Peyer's patch (tissue), 4 donors: ENCODE results near the gene TMCC1. TPM values are rescaled to one million over a fixed set of nuclear protein-coding genes. Genes with fewer than 3 reads are reported as not detected.

ENCODE experiments used
- DNase-seq, 3 donors: peaks; one replicate each; pipeline ENCODE4 v3.0.0-alpha.2; 2017 to 2019
- H3K27ac ChIP-seq, 4 donors: fragments of 200-600 bp; sonication (generic); one replicate each; pipeline ENCODE4 v1.5.1; 2016 to 2019
- H3K27me3 ChIP-seq, 2 donors: fragments of 200-600 bp; sonication (generic); one replicate each; pipeline ENCODE4 v1.5.1; 2019
- H3K36me3 ChIP-seq, 3 donors: fragments of 200-600 bp; sonication (generic); one replicate each; pipeline ENCODE4 v1.5.1; 2016 to 2019
- H3K4me1 ChIP-seq, 4 donors: fragments of 200-600 bp; sonication (generic); one replicate each; pipeline ENCODE4 v1.5.1; 2016 to 2019
- H3K4me3 ChIP-seq, 4 donors: fragments of 200-600 bp; sonication (generic); 1 replicate in 3 of 4; 2 replicates in 1 of 4; pipeline ENCODE4 v1.5.1; 2016 to 2019; ENCODE audit warnings: mild to moderate bottlenecking in 1 of 4
- H3K9me3 ChIP-seq, 4 donors: fragments of 200-600 bp; sonication (generic); one replicate each; pipeline ENCODE4 v1.5.1; 2016 to 2019; ENCODE audit warnings: mild to moderate bottlenecking in 1 of 4
- CTCF ChIP-seq, 6 experiments: fragments of 450-650 bp in 4 of 6; fragments of 200-600 bp in 2 of 6; sonication (generic) in 1 of 6; IDR thresholded peaks; one replicate each; pipeline ENCODE4 v1.5.1; 2017 to 2019; ENCODE audit warnings: antibody characterized with exemption in 6 of 6, mild to moderate bottlenecking in 3 of 6, moderate library complexity in 1 of 6
- POLR2A ChIP-seq, 2 donors: fragments of 450-650 bp; IDR thresholded peaks; one replicate each; pipeline ENCODE4 v1.5.1; 2017; ENCODE audit warnings: antibody characterized with exemption in 2 of 2, mild to moderate bottlenecking in 2 of 2, moderate library complexity in 2 of 2
- total RNA-seq, 4 donors: library from RNA; depleted of rRNA; stranded (reverse); fragments of >200 nt; gene quantifications; one replicate each; pipeline ENCODE4 v1.1.0, GENCODE V29; 2016

Gene TMCC1
- total RNA-seq, 4 donors from 2014 or later = 12.9 to 33.1 (median 23.7) TPM

DNA sequence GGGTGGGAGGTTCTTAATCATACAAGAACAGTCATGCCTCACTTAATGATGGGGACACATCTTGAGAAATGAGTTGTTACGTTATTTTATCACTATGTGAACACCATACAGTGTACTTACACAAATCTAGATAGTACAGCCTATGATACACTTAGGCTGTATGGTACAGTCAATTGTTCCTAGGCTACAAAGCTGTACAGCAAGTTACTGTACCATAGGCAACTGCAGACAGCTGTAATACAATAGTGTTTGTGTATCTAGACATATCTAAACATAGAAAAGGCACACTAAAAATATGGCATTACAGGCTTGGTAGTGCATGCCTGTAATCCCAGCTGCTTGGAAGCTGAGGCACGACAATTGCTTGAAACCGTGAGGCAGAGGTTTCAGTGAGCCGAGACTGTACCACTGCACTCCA lies 231.3 kb downstream of the TMCC1 start:
- Histone ChIP-seq H3K27ac (no peak overlapping the region), H3K9me3 (no peaks in the 10 kb centered on the region), H3K4me1 (peaks cover 0 to 14% (median 0%) of the 10 kb centered on the region in 4 donors), H3K27me3 (no peaks in the 10 kb centered on the region), H3K4me3 (no peak overlapping the region), H3K36me3 (no peaks in the 10 kb centered on the region)
- TF ChIP-seq CTCF (IDR thresholded peaks at IDR 0.05) = no peak
- no peak for TF ChIP-seq POLR2A (IDR thresholded peaks at IDR 0.05)
- no peak for DNase-seq

GRCh38 chr3:129661766-129662165 lies 231.7 kb downstream of the TMCC1 start:
- TF ChIP-seq POLR2A (IDR thresholded peaks at IDR 0.05) = no peak
- no peak for TF ChIP-seq CTCF (IDR thresholded peaks at IDR 0.05)
- H3K4me1 ChIP-seq = peaks cover 0 to 19% (median 0%) of the 10 kb centered on the region in 4 donors

DNA sequence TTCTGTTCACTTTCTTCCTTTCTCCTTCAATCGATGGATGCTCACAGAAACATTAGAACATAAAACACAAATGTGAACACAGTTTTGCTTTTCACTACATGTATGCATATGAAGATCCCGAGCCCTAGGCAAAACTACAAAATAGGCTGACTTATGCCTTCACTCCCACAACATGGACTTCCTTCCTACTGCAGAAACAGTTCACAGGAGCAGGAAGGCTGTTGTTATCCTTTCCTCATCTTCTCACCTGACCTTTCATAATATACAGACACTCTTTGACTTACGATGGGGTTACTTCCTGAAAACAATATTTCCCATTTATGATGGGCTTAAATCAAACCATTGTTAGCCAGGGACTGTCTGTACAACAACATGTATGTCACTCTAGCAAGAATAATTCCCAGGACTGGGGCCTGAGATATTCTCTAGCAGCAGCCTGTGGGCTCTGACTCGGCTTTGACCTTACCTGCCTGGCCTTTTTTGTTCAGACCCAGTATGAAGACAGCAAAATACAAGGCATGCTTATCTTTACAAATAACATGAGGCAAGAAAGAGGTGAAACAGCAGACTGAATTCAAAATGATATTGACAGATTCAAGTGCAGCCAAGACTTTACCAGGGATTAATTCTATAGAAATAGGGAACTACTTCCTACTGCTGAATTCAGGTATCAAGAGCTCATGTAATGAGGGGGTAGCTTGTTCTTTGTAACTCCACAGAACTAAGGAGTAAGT lies 235.2 kb downstream of the TMCC1 start:
- Histone ChIP-seq H3K27me3 (no peaks in the 10 kb centered on the region), H3K36me3 (peaks cover 0 to 10% (median 0%) of the 10 kb centered on the region in 3 donors), H3K27ac (no peak overlapping the region), H3K4me1 (peaks cover 0 to 20% (median 2%) of the 10 kb centered on the region in 4 donors), H3K4me3 (no peak overlapping the region), H3K9me3 (no peaks in the 10 kb centered on the region)
- DNase-seq = no peak
- no peak for TF ChIP-seq POLR2A (IDR thresholded peaks at IDR 0.05)

More at GRCh38 chr3:129661766-129662165, 231.7 kb downstream of the TMCC1 start:
- Histone ChIP-seq H3K27me3 (no peaks in the 10 kb centered on the region), H3K4me3 (no peak overlapping the region), H3K36me3 (no peaks in the 10 kb centered on the region), H3K27ac (no peak overlapping the region), H3K9me3 (no peaks in the 10 kb centered on the region)
- no peak for DNase-seq

- H3K4me3 ChIP-seq = no peak overlapping the region
- peaks cover 0 to 20% (median 2%) of the 10 kb centered on the region in 4 donors for H3K4me1 ChIP-seq
- no peak for DNase-seq
- TF ChIP-seq POLR2A (IDR thresholded peaks at IDR 0.05) (no peak), CTCF (IDR thresholded peaks at IDR 0.05) (no peak)
- peaks cover 0 to 10% (median 0%) of the 10 kb centered on the region in 3 donors for H3K36me3 ChIP-seq
- no peaks in the 10 kb centered on the region for H3K27me3 ChIP-seq
- H3K9me3 ChIP-seq = no peaks in the 10 kb centered on the region
- H3K27ac ChIP-seq = no peak overlapping the region
These were observed 236.1 kb downstream of the TMCC1 start for GRCh38 chr3:129657261-129658046.

DNA sequence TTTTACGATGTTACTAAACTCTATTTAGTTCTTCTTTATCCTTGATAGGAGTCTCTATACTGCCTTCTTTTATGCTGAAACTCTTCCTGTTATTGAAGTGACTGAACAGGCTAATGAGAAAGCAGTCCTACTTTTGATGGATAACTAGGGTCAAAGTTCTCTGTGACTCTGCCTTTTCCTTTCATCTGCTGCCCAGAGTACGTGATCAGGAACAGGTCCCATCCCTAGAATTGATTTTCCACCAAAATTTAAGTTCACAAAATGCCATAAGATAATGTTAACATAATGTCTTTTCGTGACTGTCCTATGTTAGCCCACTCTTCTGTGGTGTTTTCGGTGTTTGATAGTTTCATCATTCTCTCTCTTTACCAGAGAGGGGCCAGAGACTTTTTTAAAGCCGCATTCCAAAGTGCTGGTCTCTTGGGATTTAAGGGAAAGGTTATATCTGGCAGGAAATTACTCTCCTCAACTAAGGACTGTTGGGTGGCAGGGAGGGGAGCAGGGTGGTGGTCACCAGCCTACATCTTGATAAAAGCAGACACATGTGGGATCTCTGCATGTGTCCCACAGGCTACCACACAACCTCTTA lies 236.8 kb downstream of the TMCC1 start:
- no peaks in the 10 kb centered on the region for H3K27me3 ChIP-seq
- DNase-seq = no peak
- H3K27ac ChIP-seq = no peak overlapping the region
- no peak for TF ChIP-seq CTCF (IDR thresholded peaks at IDR 0.05)
- TF ChIP-seq POLR2A (IDR thresholded peaks at IDR 0.05) = no peak
- no peak overlapping the region for H3K4me3 ChIP-seq
- peaks cover 0 to 20% (median 2%) of the 10 kb centered on the region in 4 donors for H3K4me1 ChIP-seq
- peaks cover 0 to 10% (median 0%) of the 10 kb centered on the region in 3 donors for H3K36me3 ChIP-seq
- H3K9me3 ChIP-seq = no peaks in the 10 kb centered on the region
